ENCODE measurements around the gene SPATA13. TPM values are rescaled to one million over a fixed set of nuclear protein-coding genes. Genes with fewer than 3 reads are reported as not detected.
"Not testable (repeated sequence)": the region's sequence is repeated elsewhere in the genome, so short reads cannot be mapped to it uniquely, and the experiment has no call there.

The SPATA13 gene
- total RNA-seq, 1 experiment from 2014 or later = 2.1 TPM

- Histone ChIP-seq H4K20me1 (ENCODE audit: insufficient read depth, low read depth, low read length) (no peaks in the 10 kb centered on the region), H3K4me1 (ENCODE audit: low read length) (no peaks in the 10 kb centered on the region), H3K9me3 (ENCODE audit: low read length) (no peaks in the 10 kb centered on the region), H3K79me2 (ENCODE audit: low read length) (no peaks in the 10 kb centered on the region), H3K36me3 (ENCODE audit: insufficient read depth, low read length) (no peaks in the 10 kb centered on the region), H3K4me2 (ENCODE audit: low read depth, low read length, poor library complexity, severe bottlenecking) (no peak overlapping the region), H2AFZ (ENCODE audit: low read length) (no peak overlapping the region), H3K9ac (ENCODE audit: low read length) (no peak overlapping the region), H3K27ac (ENCODE audit: low read length) (no peak overlapping the region), H3K4me3 (ENCODE audit: low read length) (no peak overlapping the region), H3K27me3 (ENCODE audit: low read length) (no peaks in the 10 kb centered on the region), H3K9me2 (replicated peaks; ENCODE audit: insufficient read depth, low read length) (no peaks in the 10 kb centered on the region)
- no peak for DNase-seq
These were observed 187.9 kb downstream of the SPATA13 start for GRCh38 chr13:24348385-24348784.

- no peak overlapping the region for H2AFZ ChIP-seq (ENCODE audit: low read length)
- H3K79me2 ChIP-seq (ENCODE audit: low read length) = no peaks in the 10 kb centered on the region
- H3K4me3 ChIP-seq (ENCODE audit: low read length) = no peak overlapping the region
- H3K9me3 ChIP-seq (ENCODE audit: low read length) = no peaks in the 10 kb centered on the region
- H3K9me2 ChIP-seq (replicated peaks; ENCODE audit: insufficient read depth, low read length) = no peaks in the 10 kb centered on the region
- H4K20me1 ChIP-seq (ENCODE audit: insufficient read depth, low read depth, low read length) = no peaks in the 10 kb centered on the region
- H3K4me2 ChIP-seq (ENCODE audit: low read depth, low read length, poor library complexity, severe bottlenecking) = no peak overlapping the region
- DNase-seq = no peak
- no peaks in the 10 kb centered on the region for H3K4me1 ChIP-seq (ENCODE audit: low read length)
- no peaks in the 10 kb centered on the region for H3K36me3 ChIP-seq (ENCODE audit: insufficient read depth, low read length)
- no peak overlapping the region for H3K27ac ChIP-seq (ENCODE audit: low read length)
- no peaks in the 10 kb centered on the region for H3K27me3 ChIP-seq (ENCODE audit: low read length)
- no peak overlapping the region for H3K9ac ChIP-seq (ENCODE audit: low read length)
These were observed 188.4 kb downstream of the SPATA13 start for GRCh38 chr13:24348797-24349515.

GRCh38 chr13:24349778-24350664 is 189.5 kb downstream of the SPATA13 start:
- not testable (repeated sequence) for H3K27ac ChIP-seq (ENCODE audit: low read length); H3K9ac ChIP-seq (ENCODE audit: low read length); H3K27me3 ChIP-seq (ENCODE audit: low read length); H2AFZ ChIP-seq (ENCODE audit: low read length); H4K20me1 ChIP-seq (ENCODE audit: insufficient read depth, low read depth, low read length); H3K4me2 ChIP-seq (ENCODE audit: low read depth, low read length, poor library complexity, severe bottlenecking); H3K36me3 ChIP-seq (ENCODE audit: insufficient read depth, low read length); H3K79me2 ChIP-seq (ENCODE audit: low read length); H3K4me3 ChIP-seq (ENCODE audit: low read length); H3K9me3 ChIP-seq (ENCODE audit: low read length); DNase-seq; H3K9me2 ChIP-seq (replicated peaks; ENCODE audit: insufficient read depth, low read length); H3K4me1 ChIP-seq (ENCODE audit: low read length)

GRCh38 chr13:24351423-24351822 is 190.9 kb downstream of the SPATA13 start:
- Histone ChIP-seq H3K9me2 (replicated peaks; ENCODE audit: insufficient read depth, low read length) (no peaks in the 10 kb centered on the region), H3K4me3 (ENCODE audit: low read length) (no peak overlapping the region), H3K79me2 (ENCODE audit: low read length) (no peaks in the 10 kb centered on the region), H3K9ac (ENCODE audit: low read length) (no peak overlapping the region), H2AFZ (ENCODE audit: low read length) (no peak overlapping the region), H3K4me2 (ENCODE audit: low read depth, low read length, poor library complexity, severe bottlenecking) (no peak overlapping the region), H3K27ac (ENCODE audit: low read length) (no peak overlapping the region), H3K36me3 (ENCODE audit: insufficient read depth, low read length) (no peaks in the 10 kb centered on the region), H3K4me1 (ENCODE audit: low read length) (no peaks in the 10 kb centered on the region), H3K9me3 (ENCODE audit: low read length) (peaks cover 1% of the 10 kb centered on the region; the same call in 1 of the 2 replicates), H4K20me1 (ENCODE audit: insufficient read depth, low read depth, low read length) (no peaks in the 10 kb centered on the region), H3K27me3 (ENCODE audit: low read length) (no peaks in the 10 kb centered on the region)
- DNase-seq = no peak

- no peaks in the 10 kb centered on the region for H3K36me3 ChIP-seq (ENCODE audit: insufficient read depth, low read length)
- no peak overlapping the region for H3K27ac ChIP-seq (ENCODE audit: low read length)
- no peaks in the 10 kb centered on the region for H3K4me1 ChIP-seq (ENCODE audit: low read length)
- no peaks in the 10 kb centered on the region for H4K20me1 ChIP-seq (ENCODE audit: insufficient read depth, low read depth, low read length)
- no peaks in the 10 kb centered on the region for H3K79me2 ChIP-seq (ENCODE audit: low read length)
- DNase-seq = no peak
- H3K9me2 ChIP-seq (replicated peaks; ENCODE audit: insufficient read depth, low read length) = no peaks in the 10 kb centered on the region
- no peaks in the 10 kb centered on the region for H3K27me3 ChIP-seq (ENCODE audit: low read length)
- H2AFZ ChIP-seq (ENCODE audit: low read length) = no peak overlapping the region
- H3K4me3 ChIP-seq (ENCODE audit: low read length) = no peak overlapping the region
- H3K4me2 ChIP-seq (ENCODE audit: low read depth, low read length, poor library complexity, severe bottlenecking) = no peak overlapping the region
- peaks cover 8% of the 10 kb centered on the region; the same call in 1 of the 2 replicates for H3K9me3 ChIP-seq (ENCODE audit: low read length)
- no peak overlapping the region for H3K9ac ChIP-seq (ENCODE audit: low read length)
These were observed 193.2 kb downstream of the SPATA13 start for GRCh38 chr13:24353736-24354135.

GRCh38 chr13:24355103-24355502 is 194.6 kb downstream of the SPATA13 start:
- DNase-seq = no peak
- Histone ChIP-seq H3K9me2 (replicated peaks; ENCODE audit: insufficient read depth, low read length) (no peaks in the 10 kb centered on the region), H3K4me2 (ENCODE audit: low read depth, low read length, poor library complexity, severe bottlenecking) (no peak overlapping the region), H4K20me1 (ENCODE audit: insufficient read depth, low read depth, low read length) (no peaks in the 10 kb centered on the region), H3K9ac (ENCODE audit: low read length) (no peak overlapping the region), H2AFZ (ENCODE audit: low read length) (no peak overlapping the region), H3K9me3 (ENCODE audit: low read length) (peaks cover 8% of the 10 kb centered on the region; the same call in 1 of the 2 replicates), H3K4me1 (ENCODE audit: low read length) (no peaks in the 10 kb centered on the region), H3K79me2 (ENCODE audit: low read length) (no peaks in the 10 kb centered on the region), H3K36me3 (ENCODE audit: insufficient read depth, low read length) (no peaks in the 10 kb centered on the region), H3K4me3 (ENCODE audit: low read length) (no peak overlapping the region), H3K27ac (ENCODE audit: low read length) (no peak overlapping the region), H3K27me3 (ENCODE audit: low read length) (no peaks in the 10 kb centered on the region)

- Histone ChIP-seq H3K9me3 (ENCODE audit: low read length) (peaks cover 8% of the 10 kb centered on the region; the same call in 1 of the 2 replicates), H3K4me1 (ENCODE audit: low read length) (no peaks in the 10 kb centered on the region), H3K27ac (ENCODE audit: low read length) (no peak overlapping the region), H3K9me2 (replicated peaks; ENCODE audit: insufficient read depth, low read length) (no peaks in the 10 kb centered on the region), H3K9ac (ENCODE audit: low read length) (no peak overlapping the region), H4K20me1 (ENCODE audit: insufficient read depth, low read depth, low read length) (no peaks in the 10 kb centered on the region), H3K27me3 (ENCODE audit: low read length) (no peaks in the 10 kb centered on the region), H3K79me2 (ENCODE audit: low read length) (no peaks in the 10 kb centered on the region), H3K36me3 (ENCODE audit: insufficient read depth, low read length) (no peaks in the 10 kb centered on the region), H3K4me3 (ENCODE audit: low read length) (no peak overlapping the region), H2AFZ (ENCODE audit: low read length) (no peak overlapping the region), H3K4me2 (ENCODE audit: low read depth, low read length, poor library complexity, severe bottlenecking) (no peak overlapping the region)
- no peak for DNase-seq
These were observed 195.8 kb downstream of the SPATA13 start for GRCh38 chr13:24356270-24356669.

Data from Karpas-422 (cell line).